Measurements from ENCODE around the gene SWI5. TPM values are rescaled to one million over a fixed set of nuclear protein-coding genes. Genes with fewer than 3 reads are reported as not detected.
"Not testable (repeated sequence)": the region's sequence is repeated elsewhere in the genome, so short reads cannot be mapped to it uniquely, and the experiment has no call there.

The SWI5 gene
- total RNA-seq, 1 experiment from 2014 or later = 42.3 TPM

DNA sequence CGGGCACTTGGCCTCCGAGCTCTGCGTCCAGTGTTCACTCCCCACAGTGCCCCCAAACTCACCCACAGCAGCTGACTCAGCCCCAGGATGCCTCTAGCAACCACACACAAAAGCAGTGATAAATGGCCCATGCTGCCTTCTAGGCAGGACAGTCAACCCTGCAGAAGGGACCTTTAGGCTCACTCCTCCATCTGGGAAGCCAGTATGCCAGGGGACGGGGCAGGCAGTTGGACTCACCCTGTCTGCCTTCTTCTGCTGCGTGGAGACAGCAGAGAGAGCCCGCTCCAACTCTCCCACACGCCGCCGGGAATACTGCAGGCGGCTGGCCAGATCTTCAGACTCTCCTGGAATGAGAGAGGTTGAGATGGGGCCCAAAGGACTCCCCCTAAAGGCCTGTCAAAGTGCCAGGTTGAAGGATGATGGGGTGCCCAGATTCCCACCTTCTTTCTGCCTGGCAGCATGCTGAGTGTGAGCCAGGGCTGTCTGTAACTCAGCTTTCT, 10.7 kb upstream of the SWI5 start:
- no peak for DNase-seq
- Histone ChIP-seq H3K9me3 (no peaks in the 10 kb centered on the region), H3K36me3 (peaks cover 55% of the 10 kb centered on the region), H3K4me3 (no peak overlapping the region), H3K27me3 (no peaks in the 10 kb centered on the region)

DNA sequence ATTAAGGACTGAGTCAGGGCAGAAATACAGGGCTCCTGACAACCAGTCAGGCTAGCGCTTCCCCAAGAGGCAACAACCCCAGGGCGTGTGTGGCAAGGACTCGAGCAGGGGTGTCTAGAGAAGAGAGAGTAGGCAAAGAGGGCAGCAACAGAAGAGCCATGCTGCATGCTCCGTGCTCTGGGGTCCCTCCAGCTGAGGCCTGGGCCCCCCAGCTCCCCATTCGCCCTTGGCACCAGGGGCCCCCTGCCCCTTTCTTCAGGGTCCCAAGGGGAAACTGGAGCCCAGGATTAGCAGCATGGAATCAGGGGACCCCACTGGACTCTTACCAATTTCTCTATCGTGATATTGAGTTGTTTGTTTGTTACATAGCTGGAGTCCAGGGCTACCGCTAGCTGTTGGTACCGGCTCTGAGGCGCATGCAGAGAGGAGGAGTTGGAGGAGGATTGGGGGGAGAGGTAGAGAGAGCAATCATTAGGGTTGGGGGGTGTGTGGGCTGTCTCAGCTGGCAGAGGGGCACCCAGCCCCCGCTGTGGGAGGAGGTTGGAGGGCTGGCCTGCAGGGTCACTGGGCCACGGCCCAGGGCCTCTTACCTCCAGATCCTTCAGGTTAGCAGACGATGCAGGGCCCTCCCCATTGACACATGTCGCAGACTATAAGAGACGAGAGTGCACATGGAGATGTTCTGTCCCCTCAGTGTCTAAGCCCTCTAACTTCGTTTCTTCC, 9.0 kb upstream of the SWI5 start:
- no peak for DNase-seq
- Histone ChIP-seq H3K4me3 (no peak overlapping the region), H3K27me3 (no peaks in the 10 kb centered on the region), H3K9me3 (no peaks in the 10 kb centered on the region), H3K36me3 (peaks cover 54% of the 10 kb centered on the region)

DNA sequence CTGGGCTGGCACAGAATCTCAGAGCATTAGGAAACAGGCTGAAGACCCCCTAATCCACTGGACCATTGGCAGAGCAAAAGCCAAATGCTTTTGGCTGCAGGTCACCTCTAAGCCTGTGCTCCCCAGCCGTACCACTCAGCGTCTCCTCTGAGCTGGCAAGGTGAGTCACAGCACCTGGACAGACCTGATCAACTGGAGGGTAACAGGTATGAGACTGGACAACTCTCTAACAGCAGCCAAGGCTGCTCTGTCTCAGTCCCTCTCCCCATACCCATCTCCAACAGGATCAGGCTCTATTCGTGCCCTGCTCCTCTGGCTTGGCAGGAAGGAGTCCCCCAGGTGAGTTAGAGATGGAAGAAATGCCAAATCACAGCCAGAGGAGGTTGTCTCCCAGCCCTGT, 5.0 kb upstream of the SWI5 start:
- DNase-seq = no peak
- Histone ChIP-seq H3K27me3 (no peaks in the 10 kb centered on the region), H3K36me3 (peaks cover 51% of the 10 kb centered on the region), H3K9me3 (no peaks in the 10 kb centered on the region), H3K4me3 (no peak overlapping the region)

DNA sequence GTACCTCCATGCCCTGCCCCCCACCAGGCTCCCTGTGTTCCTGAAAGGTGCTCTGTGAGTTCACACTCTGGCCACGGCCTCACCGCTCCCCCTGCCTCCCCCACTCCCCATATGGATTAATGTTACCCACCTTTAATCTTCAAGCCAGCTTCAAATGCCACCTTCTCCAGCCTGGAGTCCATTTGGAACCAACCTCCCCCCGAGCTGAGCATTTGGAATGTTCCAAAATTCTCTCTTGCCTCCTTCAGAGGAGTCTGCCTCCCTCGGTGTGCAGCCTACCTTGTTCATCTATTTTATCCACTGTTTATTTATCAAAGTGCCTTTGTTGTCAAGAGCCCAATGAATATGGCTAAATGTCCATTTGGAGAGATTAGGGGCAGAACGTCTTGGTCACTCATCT, 4.6 kb upstream of the SWI5 start:
- no peaks in the 10 kb centered on the region for H3K9me3 ChIP-seq
- peaks cover 48% of the 10 kb centered on the region for H3K36me3 ChIP-seq
- no peak overlapping the region for H3K4me3 ChIP-seq
- no peak for DNase-seq
- H3K27me3 ChIP-seq = no peaks in the 10 kb centered on the region

DNA sequence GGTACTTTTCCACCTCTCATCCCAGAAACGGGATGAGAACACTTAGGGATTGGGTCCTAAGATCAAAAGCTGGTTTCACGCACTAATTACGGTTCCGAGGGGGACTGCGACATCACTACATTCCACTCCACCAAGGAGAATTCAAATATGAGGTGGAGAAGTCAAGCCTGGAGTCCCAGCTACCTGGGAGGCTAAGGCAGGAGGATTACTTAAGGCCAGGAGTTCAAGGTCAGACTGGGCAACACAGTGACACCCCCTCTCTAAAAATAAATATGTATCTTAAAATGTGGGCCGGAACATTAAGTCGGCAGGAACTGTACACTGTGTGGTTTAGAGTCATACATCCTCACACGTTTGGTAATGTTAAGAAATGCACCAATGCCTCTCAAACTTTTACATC, 1.8 kb upstream of the SWI5 start:
- H3K36me3 ChIP-seq = peaks cover 33% of the 10 kb centered on the region
- H3K9me3 ChIP-seq = no peaks in the 10 kb centered on the region
- H3K27me3 ChIP-seq = no peaks in the 10 kb centered on the region
- peak overlapping the region; percentile 97 for H3K4me3 ChIP-seq
- no peak for DNase-seq

DNA sequence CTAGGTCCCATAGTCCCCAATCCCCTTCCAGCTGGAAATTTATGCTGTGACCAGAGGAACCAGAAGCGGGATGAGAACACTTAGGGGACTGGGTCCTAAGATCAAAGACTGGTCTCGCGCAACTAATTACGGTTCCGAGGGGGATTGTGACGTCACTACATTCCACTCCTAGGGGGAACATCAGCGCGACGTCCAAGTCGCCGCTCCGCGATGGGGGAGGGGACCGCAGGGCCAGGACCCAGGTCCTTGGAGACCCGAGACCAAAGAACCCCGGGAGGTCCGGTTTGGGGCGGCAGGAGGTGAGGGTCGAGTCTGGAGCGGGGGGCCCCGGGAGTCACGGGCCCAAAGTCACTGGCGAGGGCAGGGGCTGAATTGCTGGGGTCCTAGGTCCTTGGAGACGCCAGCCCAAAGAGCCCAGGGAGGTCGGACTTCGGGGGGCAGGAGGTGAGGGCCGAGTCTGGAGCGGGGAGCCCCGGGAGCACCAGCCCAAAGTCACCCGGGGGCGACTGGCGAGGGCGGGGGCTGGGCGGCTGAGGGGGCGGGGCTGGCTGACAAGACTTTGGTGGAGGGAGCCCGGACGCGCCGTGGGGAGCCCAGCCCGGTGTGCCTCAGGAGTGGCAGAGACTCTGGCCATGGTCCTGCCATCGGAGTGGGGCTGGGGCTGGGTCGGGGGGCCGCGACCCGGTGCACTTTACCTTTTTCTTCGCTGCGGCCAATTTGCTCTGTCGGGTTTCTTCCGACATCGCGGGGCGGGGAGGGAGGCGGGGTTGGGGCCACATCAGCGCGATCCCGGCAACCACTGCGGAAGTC, 673 bp upstream of the SWI5 start, which contains the start of gene GOLGA2:
GOLGA2 (minus strand) TSS at position 810 of the 810 bp plus-strand sequence; CDS start at position 779, 31 bp downstream.
- Histone ChIP-seq H3K27me3 (no peaks in the 10 kb centered on the region), H3K9me3 (no peaks in the 10 kb centered on the region), H3K36me3 (peaks cover 33% of the 10 kb centered on the region), H3K4me3 (peak within 1 kb of the TSS; percentile 97)
- peak; percentile 19 for DNase-seq

DNA sequence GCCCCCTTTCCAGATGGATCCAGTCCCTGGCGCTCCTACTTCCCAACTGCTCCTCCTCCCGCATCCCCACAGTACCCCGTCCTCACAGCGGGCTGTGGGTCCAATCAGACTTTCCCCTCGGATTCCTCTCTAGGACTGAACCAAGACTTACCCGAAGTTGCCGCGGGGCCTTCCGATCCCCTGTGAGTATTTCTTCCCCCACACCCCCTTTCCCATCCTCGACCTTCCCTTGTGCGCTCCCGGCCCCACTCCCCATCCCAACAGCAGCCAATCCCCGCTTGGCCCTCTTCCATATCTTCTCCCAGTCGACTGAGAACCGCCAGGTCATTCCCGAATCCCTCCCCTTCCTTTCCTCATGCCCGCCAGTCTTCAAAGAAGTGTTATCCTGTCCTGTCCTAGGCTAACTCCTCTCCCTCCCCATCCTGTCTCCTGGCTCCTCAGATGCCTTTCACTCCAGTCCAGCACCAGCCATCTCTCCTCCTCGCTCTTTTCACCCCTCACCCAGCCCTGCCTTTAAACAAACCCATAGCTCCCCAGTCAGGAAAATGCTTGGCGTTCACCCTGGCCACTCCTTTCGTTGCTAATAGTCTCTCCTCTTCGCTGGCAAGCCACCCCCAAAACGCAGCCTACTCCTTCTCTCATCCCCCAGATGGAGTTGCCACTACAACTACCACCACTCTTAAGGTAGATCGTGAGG, 646 bp downstream of the SWI5 start:
- Histone ChIP-seq H3K4me3 (peak overlapping the region; percentile 97), H3K27me3 (no peaks in the 10 kb centered on the region), H3K36me3 (peaks cover 22% of the 10 kb centered on the region), H3K9me3 (no peaks in the 10 kb centered on the region)
- DNase-seq = peak; percentile 23

DNA sequence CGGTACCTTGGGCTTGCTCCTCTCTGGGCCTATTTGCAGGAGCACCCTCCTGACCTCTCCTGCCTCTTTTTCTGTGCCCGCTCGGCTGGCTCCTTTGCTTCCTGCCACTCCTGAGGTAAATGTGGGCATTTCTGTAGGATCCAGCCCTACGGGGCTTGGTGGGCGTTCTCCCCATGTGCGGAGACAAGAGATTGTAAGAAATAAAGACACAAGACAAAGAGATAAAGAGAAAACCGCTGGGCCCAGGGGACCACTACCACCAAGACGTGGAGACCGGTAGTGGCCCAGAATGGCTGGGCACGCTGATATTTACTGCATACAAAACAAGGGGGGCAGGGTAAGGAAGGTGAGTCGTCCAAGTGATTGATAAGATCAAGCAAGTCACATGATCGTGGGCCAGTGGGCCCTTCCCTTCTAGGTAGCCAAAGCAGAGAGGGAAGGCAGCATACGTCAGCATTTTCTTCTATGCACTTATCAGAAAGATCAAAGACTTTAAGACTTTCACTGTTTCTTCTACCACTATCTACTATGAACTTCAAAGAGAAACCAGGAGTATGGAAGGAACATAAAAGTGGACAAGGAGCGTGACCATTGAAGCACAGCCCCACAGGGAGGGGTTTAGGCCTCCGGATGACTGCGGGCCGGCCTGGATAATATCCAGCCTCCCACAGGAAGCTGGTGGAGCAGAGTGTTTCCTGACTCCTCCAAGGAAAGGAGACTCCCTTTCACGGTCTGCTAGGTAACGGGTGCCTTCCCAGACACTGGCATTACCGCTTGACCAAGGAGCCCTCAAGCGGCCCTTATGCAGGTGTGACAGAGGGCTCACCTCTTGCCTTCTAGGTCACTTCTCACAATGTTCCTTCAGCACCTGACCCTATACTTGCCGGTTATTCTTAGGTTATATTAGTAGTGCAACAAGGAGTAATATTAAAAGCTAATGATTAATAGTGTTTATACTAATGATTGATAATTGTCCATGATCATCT, 3.3 kb downstream of the SWI5 start:
- DNase-seq, H3K27me3 ChIP-seq, H3K4me3 ChIP-seq, H3K36me3 ChIP-seq, H3K9me3 ChIP-seq: not testable (repeated sequence)

DNA sequence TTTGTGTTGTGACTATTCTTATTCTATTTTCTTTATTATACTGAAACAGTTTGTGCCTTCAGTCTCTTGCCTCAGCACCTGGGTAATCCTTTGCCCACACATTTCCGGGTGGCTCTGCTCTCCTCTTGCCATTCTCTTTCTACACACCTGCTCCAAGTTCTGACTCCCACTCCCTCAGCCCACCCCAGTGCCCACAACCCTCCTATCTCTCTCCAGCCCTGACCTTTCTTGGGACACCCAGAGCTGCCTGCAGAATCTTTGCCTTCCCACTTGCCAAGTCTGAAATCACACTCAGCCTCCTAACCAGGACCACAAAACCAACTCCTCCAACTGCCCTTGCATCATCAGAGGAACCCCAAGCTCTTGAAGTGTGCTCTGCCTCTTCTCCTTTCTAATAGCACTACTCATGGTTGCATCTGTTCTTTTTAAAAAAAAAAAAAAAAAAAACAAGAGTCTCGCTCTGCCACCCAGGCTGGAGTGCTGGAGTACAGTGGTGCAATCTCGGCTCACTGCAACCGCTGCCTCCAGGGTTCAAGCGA, 4.1 kb downstream of the SWI5 start:
- Histone ChIP-seq H3K9me3 (no peaks in the 10 kb centered on the region), H3K36me3 (no peaks in the 10 kb centered on the region), H3K27me3 (no peaks in the 10 kb centered on the region), H3K4me3 (no peak overlapping the region)
- no peak for DNase-seq

DNA sequence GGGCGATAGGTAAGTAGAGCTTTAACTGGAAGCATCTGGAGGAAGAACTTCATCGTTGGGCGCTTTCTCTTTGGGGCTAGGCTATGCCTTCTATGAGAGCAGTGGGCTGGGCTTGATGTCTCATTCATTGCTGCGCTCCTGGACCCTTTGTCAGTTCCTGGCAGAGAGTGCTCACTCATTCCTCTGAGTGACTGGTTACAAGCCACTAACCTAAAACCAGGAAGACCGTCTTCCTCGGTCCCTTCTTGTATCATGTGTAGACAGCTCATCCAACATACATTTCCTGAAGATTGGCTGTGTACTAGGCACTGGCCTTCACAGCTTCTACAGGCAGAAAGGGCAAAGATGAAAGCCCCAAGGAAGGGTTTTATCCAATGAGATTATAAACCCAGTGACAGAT, 6.4 kb downstream of the SWI5 start:
- H3K4me3 ChIP-seq = no peak overlapping the region
- no peak for DNase-seq
- no peaks in the 10 kb centered on the region for H3K27me3 ChIP-seq
- no peaks in the 10 kb centered on the region for H3K36me3 ChIP-seq
- no peaks in the 10 kb centered on the region for H3K9me3 ChIP-seq

DNA sequence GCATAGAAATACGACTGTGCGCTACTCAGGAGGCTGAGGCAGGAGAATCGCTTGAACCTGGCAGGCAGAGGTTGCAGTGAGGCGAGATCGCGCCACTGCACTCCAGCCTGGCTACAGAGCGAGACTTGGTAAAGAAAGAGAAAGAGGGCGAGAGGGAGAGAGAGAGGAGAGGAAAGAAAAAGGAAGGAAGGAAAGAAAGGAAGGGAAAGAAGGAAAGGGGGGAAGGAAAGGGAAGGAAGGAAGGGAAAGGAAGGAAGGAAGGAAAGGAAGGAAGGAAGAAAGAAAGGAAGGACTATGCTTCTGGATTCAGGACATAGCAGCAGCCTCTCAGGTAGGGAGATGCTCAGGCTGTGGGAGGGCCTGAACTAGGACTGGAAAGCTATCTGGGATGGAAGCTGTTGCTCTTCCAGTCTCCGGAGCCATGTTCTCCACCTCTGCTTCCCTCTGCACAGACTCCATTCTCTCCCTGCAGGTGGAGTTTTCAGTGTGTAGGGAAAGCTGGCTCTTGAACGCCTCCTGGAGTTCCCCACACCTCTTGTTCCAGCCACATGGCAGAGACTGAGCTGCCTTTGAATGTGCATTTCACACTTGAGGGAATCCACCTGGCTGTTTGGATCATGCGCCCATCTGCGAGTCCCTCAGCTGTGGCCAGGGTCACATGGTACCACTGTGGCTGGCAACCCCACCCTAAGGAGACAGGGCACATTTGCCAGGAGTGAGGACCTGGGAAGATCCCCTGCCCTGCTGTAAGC, 9.1 kb downstream of the SWI5 start:
- Histone ChIP-seq H3K9me3 (no peaks in the 10 kb centered on the region), H3K4me3 (no peak overlapping the region), H3K36me3 (no peaks in the 10 kb centered on the region), H3K27me3 (no peaks in the 10 kb centered on the region)
- no peak for DNase-seq

DNA sequence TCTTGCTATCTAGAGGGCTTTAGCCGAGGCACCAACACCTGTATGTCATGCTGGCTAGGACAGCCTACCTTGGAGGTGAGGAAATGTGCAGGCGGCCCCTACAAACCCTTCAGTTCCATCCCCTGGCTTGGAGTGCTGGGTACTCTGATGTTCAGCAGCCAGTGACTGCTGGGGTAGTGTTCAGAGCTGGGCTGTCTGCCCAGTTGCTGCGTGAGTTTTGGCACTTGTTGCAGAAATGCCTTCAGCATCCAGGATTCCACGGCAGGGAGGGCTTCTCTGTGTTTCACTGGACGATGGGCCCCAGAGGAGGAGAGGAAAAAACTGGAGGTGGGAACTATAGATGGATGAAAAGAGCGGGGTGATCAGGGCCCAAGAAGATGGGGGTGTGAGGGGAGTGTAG, 10.4 kb downstream of the SWI5 start:
- peak; percentile 51 for DNase-seq
- Histone ChIP-seq H3K27me3 (no peaks in the 10 kb centered on the region), H3K9me3 (no peaks in the 10 kb centered on the region), H3K36me3 (no peaks in the 10 kb centered on the region), H3K4me3 (no peak overlapping the region)

DNA sequence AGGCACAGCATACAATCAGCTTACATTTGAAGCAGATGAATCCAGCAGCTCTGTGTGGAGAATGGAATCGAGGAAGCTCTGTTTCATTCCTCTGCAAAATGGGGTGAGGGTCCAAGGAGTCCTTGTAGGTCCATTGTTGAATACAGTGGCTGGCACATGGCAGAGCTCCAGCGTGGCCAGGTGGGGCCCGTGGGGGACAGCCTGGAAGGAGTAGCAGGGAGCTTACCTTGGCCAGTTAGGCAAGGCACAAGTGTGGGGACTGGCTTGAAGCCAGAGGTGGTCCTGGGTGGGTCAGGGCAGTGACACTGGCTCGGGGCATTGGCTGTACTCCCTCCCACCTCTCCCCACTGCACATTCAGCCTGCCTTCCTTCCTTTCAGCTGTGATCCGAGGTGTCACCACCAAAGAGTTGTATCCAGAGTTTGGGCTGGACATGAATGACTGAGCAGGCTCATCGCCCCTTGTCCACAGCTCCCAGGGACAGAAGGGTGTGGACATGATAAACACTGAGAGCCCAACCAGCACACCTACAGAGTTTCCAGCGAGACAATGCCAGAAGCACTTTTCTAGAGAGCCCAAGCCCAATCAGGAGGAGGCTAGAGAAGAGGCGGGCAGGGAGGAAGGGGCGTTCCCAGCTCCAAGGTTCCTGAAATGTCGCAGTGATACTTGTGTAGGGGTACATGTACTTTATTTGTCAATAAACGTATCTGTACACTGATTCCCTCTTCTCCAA, 12.4 kb downstream of the SWI5 start:
- Histone ChIP-seq H3K36me3 (no peaks in the 10 kb centered on the region), H3K9me3 (no peaks in the 10 kb centered on the region), H3K27me3 (no peaks in the 10 kb centered on the region), H3K4me3 (no peak overlapping the region)
- no peak for DNase-seq

DNA sequence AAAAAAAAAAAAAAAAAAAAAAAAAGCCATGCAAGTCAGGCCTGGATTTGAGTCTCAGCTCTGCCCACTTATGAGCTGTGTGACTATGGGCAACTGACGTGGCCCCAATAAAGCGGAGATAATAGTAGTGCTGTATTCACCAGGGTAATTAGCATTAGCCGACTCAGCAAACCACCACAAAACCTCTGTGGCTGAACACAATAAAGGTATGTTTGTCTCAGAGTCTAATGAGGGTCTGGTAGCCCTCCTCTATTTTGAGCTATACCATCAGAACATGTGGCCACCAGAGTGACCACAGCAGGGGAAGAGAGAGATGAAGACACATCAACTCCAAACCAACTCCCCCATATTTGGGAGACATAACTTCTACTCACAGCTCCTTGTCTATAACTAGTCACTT, 15.9 kb downstream of the SWI5 start:
- Histone ChIP-seq H3K4me3 (no peak overlapping the region), H3K27me3 (no peaks in the 10 kb centered on the region), H3K36me3 (no peaks in the 10 kb centered on the region), H3K9me3 (no peaks in the 10 kb centered on the region)
- DNase-seq = no peak

DNA sequence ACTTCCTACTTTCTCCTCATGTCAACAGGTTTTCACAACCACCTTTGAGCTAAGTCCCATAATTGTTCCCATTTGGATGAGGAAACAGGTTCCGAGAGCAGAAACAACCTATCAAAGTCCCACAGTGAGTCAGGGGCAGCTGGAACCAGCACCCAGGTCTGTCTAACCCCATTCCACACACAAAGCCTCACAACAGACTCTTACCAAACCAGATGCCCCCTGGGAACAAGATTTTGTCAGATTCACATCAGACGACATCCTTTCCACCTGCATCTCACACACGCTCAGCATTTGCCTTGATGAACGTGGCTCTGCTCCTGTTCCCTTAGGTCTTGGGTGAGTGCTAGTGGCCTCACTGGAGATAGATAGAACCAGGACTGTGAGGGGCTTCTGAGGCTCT, 17.0 kb downstream of the SWI5 start:
- Histone ChIP-seq H3K27me3 (no peaks in the 10 kb centered on the region), H3K4me3 (no peak overlapping the region), H3K9me3 (no peaks in the 10 kb centered on the region), H3K36me3 (no peaks in the 10 kb centered on the region)
- DNase-seq = no peak

Data from MG63 (cell line).